Measurements from ENCODE around the gene ATG16L1. TPM values are rescaled to one million over a fixed set of nuclear protein-coding genes. Genes with fewer than 3 reads are reported as not detected.

ATG16L1 gene
- total and polyA plus RNA-seq, 2 donors (not counting 3 experiments of a cell fraction or from before 2014, with no cell fraction given), result 18.1 to 29.8 TPM

DNA sequence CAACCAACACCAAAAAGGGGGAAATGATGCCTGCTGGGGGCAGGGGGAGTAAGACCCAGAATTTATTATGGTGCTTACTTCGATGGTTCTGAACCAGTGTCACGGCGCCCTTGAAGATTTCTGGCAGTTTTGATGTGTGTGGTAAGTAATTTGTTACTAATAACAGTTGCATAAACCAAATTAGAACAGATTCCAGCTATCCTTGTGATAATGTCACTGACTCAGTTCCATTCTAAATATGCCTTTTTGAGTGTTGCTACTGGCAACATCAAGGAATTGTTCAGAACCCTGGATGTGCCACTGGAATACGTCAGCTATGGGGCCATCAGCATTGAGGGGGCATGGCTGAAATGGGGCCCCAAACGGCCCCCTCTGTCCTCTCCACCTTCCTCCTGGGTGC is 67.8 kb downstream of the ATG16L1 start:
- Histone ChIP-seq H3K79me2 (ENCODE audit: control insufficient read depth, insufficient read depth, low read length) (no peaks in the 10 kb centered on the region), H3K27ac (ENCODE audit: insufficient read depth, low read depth, low read length) (no peak overlapping the region), H3K4me2 (ENCODE audit: insufficient read depth, low read length) (no peak overlapping the region), H3K4me3 (replicated peaks in 1 of 3; ENCODE audit: insufficient read depth in 1 of 3, low read depth in 1 of 3, low read length in 3 of 3) (no peak overlapping the region), H2AFZ (ENCODE audit: low read depth, low read length) (no peak overlapping the region), H3K9me1 (replicated peaks; ENCODE audit: control insufficient read depth, extremely low read depth, insufficient read depth, low read length) (no peaks in the 10 kb centered on the region), H3K4me1 (ENCODE audit: control insufficient read depth, extremely low read depth, insufficient read depth, low read length) (no peaks in the 10 kb centered on the region), H3K36me3 (ENCODE audit: control insufficient read depth in 2 of 2, extremely low read depth in 1 of 2, insufficient read depth in 2 of 2, low read length in 2 of 2) (no peaks in the 10 kb centered on the region), H3K9me3 (replicated peaks; ENCODE audit: control insufficient read depth, insufficient read depth, low read length) (no peaks in the 10 kb centered on the region), H4K20me1 (replicated peaks; ENCODE audit: control insufficient read depth, extremely low read depth, insufficient read depth, low read length) (no peaks in the 10 kb centered on the region), H3K9ac (replicated peaks; ENCODE audit: extremely low read depth, insufficient read depth, low read length) (no peak overlapping the region), H3K27me3 (ENCODE audit: control insufficient read depth in 2 of 2, insufficient read depth in 2 of 2, low read length in 2 of 2) (peaks cover 3 to 7% of the 10 kb centered on the region in 2 experiments)
- intact Hi-C loops (cut with micrococcal nuclease) (no loop called here), dilution Hi-C loops (cut with MboI; ENCODE audit: extremely low pct_ligation_motif_present, low sequenced_read_pairs) (no loop called here)
- TF ChIP-seq, protein P1, sequence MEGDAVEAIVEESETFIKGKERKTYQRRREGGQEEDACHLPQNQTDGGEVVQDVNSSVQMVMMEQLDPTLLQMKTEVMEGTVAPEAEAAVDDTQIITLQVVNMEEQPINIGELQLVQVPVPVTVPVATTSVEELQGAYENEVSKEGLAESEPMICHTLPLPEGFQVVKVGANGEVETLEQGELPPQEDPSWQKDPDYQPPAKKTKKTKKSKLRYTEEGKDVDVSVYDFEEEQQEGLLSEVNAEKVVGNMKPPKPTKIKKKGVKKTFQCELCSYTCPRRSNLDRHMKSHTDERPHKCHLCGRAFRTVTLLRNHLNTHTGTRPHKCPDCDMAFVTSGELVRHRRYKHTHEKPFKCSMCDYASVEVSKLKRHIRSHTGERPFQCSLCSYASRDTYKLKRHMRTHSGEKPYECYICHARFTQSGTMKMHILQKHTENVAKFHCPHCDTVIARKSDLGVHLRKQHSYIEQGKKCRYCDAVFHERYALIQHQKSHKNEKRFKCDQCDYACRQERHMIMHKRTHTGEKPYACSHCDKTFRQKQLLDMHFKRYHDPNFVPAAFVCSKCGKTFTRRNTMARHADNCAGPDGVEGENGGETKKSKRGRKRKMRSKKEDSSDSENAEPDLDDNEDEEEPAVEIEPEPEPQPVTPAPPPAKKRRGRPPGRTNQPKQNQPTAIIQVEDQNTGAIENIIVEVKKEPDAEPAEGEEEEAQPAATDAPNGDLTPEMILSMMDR (IDR thresholded peaks at IDR 0.05; ENCODE audit: extremely low read depth in 1 of 2, insufficient read depth in 1 of 2, low read depth in 1 of 2, low read length in 2 of 2), result no peak
- TF ChIP-seq POLR2A (IDR thresholded peaks at IDR 0.05; ENCODE audit: low read depth, low read length), result no peak
- DNase-seq (ENCODE audit: low read depth, low spot score), result no peak
- BruUV-seq (replicated peaks), result no TSS peak
- POLR2A ChIA-PET, result no interaction called here
- no peak for FAIRE-seq
- CTCF ChIA-PET, result no interaction called here

DNA sequence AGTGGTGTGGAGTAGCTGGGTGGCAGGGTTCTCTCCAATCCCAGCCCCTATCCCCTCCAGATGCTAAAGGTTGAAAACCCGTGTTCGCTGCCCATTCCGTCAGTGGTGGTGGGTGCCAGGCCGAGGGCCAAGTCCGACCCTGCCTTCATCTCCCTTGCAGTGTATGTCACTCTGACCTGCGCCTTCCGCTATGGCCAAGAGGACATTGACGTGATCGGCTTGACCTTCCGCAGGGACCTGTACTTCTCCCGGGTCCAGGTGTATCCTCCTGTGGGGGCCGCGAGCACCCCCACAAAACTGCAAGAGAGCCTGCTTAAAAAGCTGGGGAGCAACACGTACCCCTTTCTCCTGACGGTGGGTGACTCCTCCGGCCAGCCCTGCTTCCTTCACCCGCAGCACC is 69.0 kb downstream of the ATG16L1 start:
- no peaks in the 10 kb centered on the region for H3K79me2 ChIP-seq (ENCODE audit: control insufficient read depth, insufficient read depth, low read length)
- FAIRE-seq, result no peak
- no peaks in the 10 kb centered on the region for H3K36me3 ChIP-seq (ENCODE audit: control insufficient read depth in 2 of 2, extremely low read depth in 1 of 2, insufficient read depth in 2 of 2, low read length in 2 of 2)
- TF ChIP-seq EZH2 (IDR thresholded peaks at IDR 0.05; ENCODE audit: borderline replicate concordance, low read depth, low read length, severe bottlenecking), result no peak
- no peak for TF ChIP-seq MYC (IDR thresholded peaks at IDR 0.05; ENCODE audit: low read depth, low read length)
- TF ChIP-seq, protein P2, sequence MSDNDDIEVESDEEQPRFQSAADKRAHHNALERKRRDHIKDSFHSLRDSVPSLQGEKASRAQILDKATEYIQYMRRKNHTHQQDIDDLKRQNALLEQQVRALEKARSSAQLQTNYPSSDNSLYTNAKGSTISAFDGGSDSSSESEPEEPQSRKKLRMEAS (IDR thresholded peaks at IDR 0.05; ENCODE audit: insufficient read depth, insufficient read length), result no peak
- TF ChIP-seq, protein P1 (IDR thresholded peaks at IDR 0.05; ENCODE audit: extremely low read depth in 1 of 2, insufficient read depth in 1 of 2, low read depth in 1 of 2, low read length in 2 of 2), result no peak
- no peak for TF ChIP-seq FOS (IDR thresholded peaks at IDR 0.05; ENCODE audit: borderline replicate concordance, insufficient read depth, low read length)
- TF ChIP-seq JUN (IDR thresholded peaks at IDR 0.05; ENCODE audit: borderline replicate concordance, insufficient read depth, insufficient read length, low read depth), result no peak
- TF ChIP-seq POLR2AphosphoS5 (IDR thresholded peaks at IDR 0.05; ENCODE audit: insufficient read depth, low read depth, low read length), result no peak
- TF ChIP-seq POLR2A (IDR thresholded peaks at IDR 0.05; ENCODE audit: low read depth, low read length), result no peak
- no peak for TF ChIP-seq GATA2 (IDR thresholded peaks at IDR 0.05; ENCODE audit: insufficient read depth, insufficient read length, low read depth, low read length)
- POLR2A ChIA-PET, result no interaction called here
- H3K4me2 ChIP-seq (ENCODE audit: insufficient read depth, low read length), result no peak overlapping the region
- H3K9me3 ChIP-seq (replicated peaks; ENCODE audit: control insufficient read depth, insufficient read depth, low read length), result no peaks in the 10 kb centered on the region
- CTCF ChIA-PET, result no interaction called here
- no peak for DNase-seq (ENCODE audit: low read depth, low spot score)
- no peaks in the 10 kb centered on the region for H3K9me1 ChIP-seq (replicated peaks; ENCODE audit: control insufficient read depth, extremely low read depth, insufficient read depth, low read length)
- dilution Hi-C loops (cut with MboI; ENCODE audit: extremely low pct_ligation_motif_present, low sequenced_read_pairs), result no loop called here
- H3K4me1 ChIP-seq (ENCODE audit: control insufficient read depth, extremely low read depth, insufficient read depth, low read length), result no peaks in the 10 kb centered on the region
- H3K27ac ChIP-seq (ENCODE audit: insufficient read depth, low read depth, low read length), result no peak overlapping the region
- H3K4me3 ChIP-seq (replicated peaks in 1 of 3; ENCODE audit: insufficient read depth in 1 of 3, low read depth in 1 of 3, low read length in 3 of 3), result no peak overlapping the region
- intact Hi-C loops (cut with micrococcal nuclease), result no loop called here
- no peaks in the 10 kb centered on the region for H4K20me1 ChIP-seq (replicated peaks; ENCODE audit: control insufficient read depth, extremely low read depth, insufficient read depth, low read length)
- H3K27me3 ChIP-seq (ENCODE audit: control insufficient read depth in 2 of 2, insufficient read depth in 2 of 2, low read length in 2 of 2), result peaks cover 3 to 7% of the 10 kb centered on the region in 2 experiments
- H3K9ac ChIP-seq (replicated peaks; ENCODE audit: extremely low read depth, insufficient read depth, low read length), result no peak overlapping the region
- no TSS peak for BruUV-seq (replicated peaks)
- no peak overlapping the region for H2AFZ ChIP-seq (ENCODE audit: low read depth, low read length)
